Cardiac fibroblast (primary cell): ENCODE measurements around the gene SLC40A1.

ENCODE experiments used
- DNase-seq, 2 donors: peaks; one replicate each; pipeline versions ENCODE4 v3.0.0 to v3.0.0-alpha.2; 2010; ENCODE audit warnings: low read depth in 2 of 2
- H3K4me3 ChIP-seq, 2 donors: replicated peaks in 1 of 2; 1 replicate in 1 of 2; 2 replicates in 1 of 2; pipeline ENCODE4 v1.5.1; 2011; ENCODE audit warnings: low read depth in 2 of 2, low read length in 2 of 2, mild to moderate bottlenecking in 2 of 2, moderate library complexity in 1 of 2
- CTCF ChIP-seq: IDR thresholded peaks from one replicate; pipeline ENCODE4 v1.5.1; 2011; ENCODE audit warnings: low read depth, mild to moderate bottlenecking, low read length, inconsistent platforms

SLC40A1 gene

GRCh38 chr2:189543367-189543766, 37.2 kb downstream of the SLC40A1 start:
- no peak for TF ChIP-seq CTCF
- no peak overlapping the region for H3K4me3 ChIP-seq
- no peak for DNase-seq

GRCh38 chr2:189542145-189542882, 38.3 kb downstream of the SLC40A1 start:
- DNase-seq, result no peak
- TF ChIP-seq CTCF, result no peak
- H3K4me3 ChIP-seq, result no peak overlapping the region

- no peak for TF ChIP-seq CTCF
- no peak overlapping the region for H3K4me3 ChIP-seq
- DNase-seq, result no peak
Observed at GRCh38 chr2:189541591-189541990, 39.0 kb downstream of the SLC40A1 start.

- peak in 1 of 2 donors; percentile 16 for DNase-seq
- TF ChIP-seq CTCF, result no peak
- H3K4me3 ChIP-seq, result no peak overlapping the region
Observed at GRCh38 chr2:189540551-189540950, 40.0 kb downstream of the SLC40A1 start.

GRCh38 chr2:189538402-189538801, 42.2 kb downstream of the SLC40A1 start:
- no peak for DNase-seq
- H3K4me3 ChIP-seq, result no peak overlapping the region
- TF ChIP-seq CTCF, result no peak

GRCh38 chr2:189536830-189537229, 43.8 kb downstream of the SLC40A1 start:
- no peak overlapping the region for H3K4me3 ChIP-seq
- no peak for TF ChIP-seq CTCF
- no peak for DNase-seq
